Measurements from ENCODE around the gene PTPRT.

GRCh38 chr20:43011491-43011890 lies 178.2 kb downstream of the PTPRT start:
- TF ChIP-seq CTCF (IDR thresholded peaks at IDR 0.05; ENCODE audit: low read length) (no peak), EZH2 (optimal IDR thresholded peaks at IDR 0.05; ENCODE audit: low read depth, low read length) (no peak)

Data from MM.1S (cell line).